Coronary artery (tissue), 2 donors: Measurements from ENCODE around the gene PLA2G4B.

ENCODE experiments used
- DNase-seq: peaks from one replicate; pipeline ENCODE4 v3.0.0-alpha.2; 2017; ENCODE audit warnings: low spot score
- H3K27ac ChIP-seq, 2 donors: fragments of 200-600 bp; sonication (generic); one replicate each; pipeline ENCODE4 v1.5.1; 2016 to 2019
- H3K4me3 ChIP-seq: fragments of 200-600 bp; sonication (generic); 2 replicates; pipeline ENCODE4 v1.5.1; 2016; ENCODE audit warnings: mild to moderate bottlenecking, moderate library complexity
- CTCF ChIP-seq: fragments of 200-600 bp; sonication (generic); IDR thresholded peaks from one replicate; pipeline ENCODE4 v1.5.1; 2019; ENCODE audit warnings: antibody characterized with exemption

PLA2G4B gene

GRCh38 chr15:41855261-41855961 is 16.8 kb downstream of the PLA2G4B start:
- TF ChIP-seq CTCF, result no peak
- Histone ChIP-seq H3K4me3 (no peak overlapping the region), H3K27ac (no peak overlapping the region)
- DNase-seq, result no peak

DNA sequence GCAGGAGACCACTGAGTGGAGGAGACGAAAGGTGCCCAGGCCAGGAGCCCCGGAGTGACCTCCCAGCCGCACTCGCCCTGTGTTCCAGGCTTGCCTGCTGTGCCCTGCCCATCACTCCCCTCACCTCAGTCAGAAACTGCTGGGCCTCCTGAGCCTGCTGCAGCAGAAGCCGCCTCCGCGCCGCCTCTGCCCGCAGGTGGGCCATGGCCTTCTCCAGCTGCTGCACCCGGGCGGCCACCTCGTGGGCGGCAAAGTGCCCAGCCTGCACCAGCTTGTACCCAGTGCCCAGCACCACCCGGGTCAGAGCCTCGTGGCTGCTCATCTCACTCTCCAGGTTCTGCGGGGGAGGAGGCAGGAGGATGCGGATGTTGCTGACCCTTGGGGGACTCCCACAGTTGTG is 17.6 kb downstream of the PLA2G4B start:
- no peak overlapping the region for H3K4me3 ChIP-seq
- no peak for DNase-seq
- H3K27ac ChIP-seq, result no peak overlapping the region
- no peak for TF ChIP-seq CTCF

GRCh38 chr15:41856716-41857115 is 18.1 kb downstream of the PLA2G4B start:
- Histone ChIP-seq H3K4me3 (no peak overlapping the region), H3K27ac (no peak overlapping the region)
- no peak for DNase-seq
- no peak for TF ChIP-seq CTCF

GRCh38 chr15:41857316-41857715 is 18.7 kb downstream of the PLA2G4B start:
- Histone ChIP-seq H3K4me3 (no peak overlapping the region), H3K27ac (no peak overlapping the region)
- DNase-seq, result no peak
- no peak for TF ChIP-seq CTCF

GRCh38 chr15:41858756-41859155 is 20.1 kb downstream of the PLA2G4B start:
- TF ChIP-seq CTCF, result no peak
- no peak for DNase-seq
- Histone ChIP-seq H3K4me3 (no peak overlapping the region), H3K27ac (no peak overlapping the region)

- Histone ChIP-seq H3K27ac (no peak overlapping the region), H3K4me3 (no peak overlapping the region)
- TF ChIP-seq CTCF, result no peak
- no peak for DNase-seq
Measured at GRCh38 chr15:41860049-41860828, 21.6 kb downstream of the PLA2G4B start.
